ENCODE data around the gene SHTN1. TPM values are rescaled to one million over a fixed set of nuclear protein-coding genes. Genes with fewer than 3 reads are reported as not detected.

SHTN1 gene
- total and polyA plus RNA-seq, 10 of the 15 experiments (the other 5 are each of a cell fraction or from before 2014, with no cell fraction given), result 0.79 to 4.0 (median 2.0) TPM

DNA sequence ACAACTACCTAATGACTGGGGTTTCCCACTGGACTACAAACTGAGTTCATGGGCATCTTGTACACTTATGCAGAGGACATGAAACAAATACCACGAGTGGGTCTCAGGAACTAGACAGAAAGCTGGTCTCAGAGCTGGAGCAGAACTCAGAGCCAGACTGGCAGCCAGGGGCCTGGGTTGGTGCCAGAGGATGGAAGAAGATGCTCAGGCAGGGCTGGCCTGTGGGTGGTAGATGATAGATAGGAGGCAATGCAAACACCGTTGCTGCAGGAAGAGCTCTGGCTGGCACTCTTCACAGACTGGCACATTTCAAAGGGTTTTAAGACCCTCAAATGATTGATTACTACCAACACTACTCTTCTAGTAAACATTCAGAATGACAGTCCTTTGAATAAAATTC, 126.9 kb downstream of the SHTN1 start:
- ATAC-seq (no peak), FAIRE-seq (no peak), DNase-seq (ENCODE audit: low read depth, low spot score) (no peak)
- ChIA-PET SMC1A (ENCODE audit: uncharacterized antibody, unreplicated experiment) (no interaction called here), RAD21 (ENCODE audit: unreplicated experiment) (no interaction called here), POLR2A (no interaction called here), CTCF (interaction anchor here (1.4 kb wide), 1 partner anchor 14 kb away, joined by 3 read pairs; no protein-coding TSS in a partner anchor)
- WGBS (ENCODE audit: insufficient coverage, insufficient replicate concordance, low lambda C conversion rate, missing lambda C conversion rate), result 25% methylated on average over 2 of the region's 2 CpGs
- TF ChIP-seq, protein P1, sequence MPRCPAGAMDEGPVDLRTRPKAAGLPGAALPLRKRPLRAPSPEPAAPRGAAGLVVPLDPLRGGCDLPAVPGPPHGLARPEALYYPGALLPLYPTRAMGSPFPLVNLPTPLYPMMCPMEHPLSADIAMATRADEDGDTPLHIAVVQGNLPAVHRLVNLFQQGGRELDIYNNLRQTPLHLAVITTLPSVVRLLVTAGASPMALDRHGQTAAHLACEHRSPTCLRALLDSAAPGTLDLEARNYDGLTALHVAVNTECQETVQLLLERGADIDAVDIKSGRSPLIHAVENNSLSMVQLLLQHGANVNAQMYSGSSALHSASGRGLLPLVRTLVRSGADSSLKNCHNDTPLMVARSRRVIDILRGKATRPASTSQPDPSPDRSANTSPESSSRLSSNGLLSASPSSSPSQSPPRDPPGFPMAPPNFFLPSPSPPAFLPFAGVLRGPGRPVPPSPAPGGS (IDR thresholded peaks at IDR 0.05; ENCODE audit: borderline replicate concordance, insufficient read depth, low read depth, low read length, poor library complexity, severe bottlenecking), result no peak
- no peak for TF ChIP-seq SMAD1 (IDR thresholded peaks at IDR 0.05; ENCODE audit: low read depth, partially characterized antibody)
- no peak for TF ChIP-seq MXI1 (IDR thresholded peaks at IDR 0.05; ENCODE audit: low read depth, low read length)
- no peak for TF ChIP-seq CHD1 (IDR thresholded peaks at IDR 0.05; ENCODE audit: low read depth, low read length)
- no peak for TF ChIP-seq JUND (IDR thresholded peaks at IDR 0.05; ENCODE audit: low read depth, low read length)
- H3K9ac ChIP-seq (ENCODE audit: control insufficient read depth, insufficient read depth, low read length), result no peak overlapping the region
- no peaks in the 10 kb centered on the region for H3K79me2 ChIP-seq (ENCODE audit: control insufficient read depth, insufficient read depth, low read length)
- no peaks in the 10 kb centered on the region for H4K20me1 ChIP-seq (ENCODE audit: control insufficient read depth, insufficient read depth)
- no peaks in the 10 kb centered on the region for H3K9me3 ChIP-seq (replicated peaks; ENCODE audit: control insufficient read depth, insufficient read depth, low read length)
- intact Hi-C loops (cut with micrococcal nuclease; ENCODE audit: unreplicated experiment), result no loop called here
- no peaks in the 10 kb centered on the region for H3K36me3 ChIP-seq (ENCODE audit: control insufficient read depth in 2 of 2, insufficient read depth in 2 of 2, low read length in 1 of 2)
- no peaks in the 10 kb centered on the region for H3K27me3 ChIP-seq (replicated peaks in 1 of 2; ENCODE audit: control insufficient read depth in 2 of 2, insufficient read depth in 2 of 2, low read length in 1 of 2)
- no peak overlapping the region for H3K4me2 ChIP-seq (ENCODE audit: control insufficient read depth, insufficient read depth)
- in situ Hi-C loops (cut with MboI), result no loop called here
- H3K4me3 ChIP-seq, result no peak overlapping the region
- no peak overlapping the region for H2AFZ ChIP-seq (ENCODE audit: control insufficient read depth, low read depth, low read length)
- H3K4me1 ChIP-seq (ENCODE audit: control insufficient read depth, insufficient read depth, low read length), result no peaks in the 10 kb centered on the region
- H3K27ac ChIP-seq (ENCODE audit: control insufficient read depth, insufficient read depth), result no peak overlapping the region
- no TSS peak for BruUV-seq (replicated peaks)

DNA sequence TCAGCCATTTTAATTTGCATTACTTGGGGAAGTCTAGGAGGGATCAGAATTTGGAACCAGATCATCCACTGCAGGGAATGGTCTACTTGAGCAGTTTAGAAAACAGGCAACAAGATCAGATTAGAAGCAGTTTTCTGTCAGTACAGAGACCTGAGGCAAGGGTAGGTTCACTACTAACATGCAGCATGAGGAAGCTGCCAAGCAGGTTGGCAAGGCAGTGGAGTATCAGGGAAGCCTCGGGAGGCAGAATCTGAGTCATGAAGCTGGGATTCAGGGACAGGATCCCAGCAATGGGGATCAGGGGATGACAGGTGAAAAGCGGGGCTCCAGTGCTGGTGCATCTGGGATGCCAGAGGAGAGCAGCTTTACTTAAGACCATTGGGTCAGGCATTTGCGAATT, 127.6 kb downstream of the SHTN1 start:
- no peak for FAIRE-seq
- Histone ChIP-seq H3K4me1 (ENCODE audit: control insufficient read depth, insufficient read depth, low read length) (no peaks in the 10 kb centered on the region), H3K27ac (ENCODE audit: control insufficient read depth, insufficient read depth) (no peak overlapping the region), H3K4me2 (ENCODE audit: control insufficient read depth, insufficient read depth) (no peak overlapping the region), H3K9ac (ENCODE audit: control insufficient read depth, insufficient read depth, low read length) (no peak overlapping the region), H3K9me3 (replicated peaks; ENCODE audit: control insufficient read depth, insufficient read depth, low read length) (no peaks in the 10 kb centered on the region), H3K27me3 (replicated peaks in 1 of 2; ENCODE audit: control insufficient read depth in 2 of 2, insufficient read depth in 2 of 2, low read length in 1 of 2) (no peaks in the 10 kb centered on the region), H3K36me3 (ENCODE audit: control insufficient read depth in 2 of 2, insufficient read depth in 2 of 2, low read length in 1 of 2) (no peaks in the 10 kb centered on the region), H3K79me2 (ENCODE audit: control insufficient read depth, insufficient read depth, low read length) (no peaks in the 10 kb centered on the region), H4K20me1 (ENCODE audit: control insufficient read depth, insufficient read depth) (no peaks in the 10 kb centered on the region), H3K4me3 (no peak overlapping the region), H2AFZ (ENCODE audit: control insufficient read depth, low read depth, low read length) (no peak overlapping the region)
- ChIA-PET POLR2A (no interaction called here), SMC1A (ENCODE audit: uncharacterized antibody, unreplicated experiment) (no interaction called here), CTCF (interaction anchor here (0.6 kb wide), 1 partner anchor 98 kb away, joined by 4 read pairs; no protein-coding TSS in a partner anchor), RAD21 (ENCODE audit: unreplicated experiment) (no interaction called here)
- no peak for DNase-seq (ENCODE audit: low read depth, low spot score)
- no TSS peak for BruUV-seq (replicated peaks)
- ATAC-seq, result no peak
- in situ Hi-C loops (cut with MboI), result no loop called here
- intact Hi-C loops (cut with micrococcal nuclease; ENCODE audit: unreplicated experiment), result no loop called here
- TF ChIP-seq MXI1 (IDR thresholded peaks at IDR 0.05; ENCODE audit: low read depth, low read length) (no peak), SREBF1 (IDR thresholded peaks at IDR 0.05; ENCODE audit: low read length) (no peak), SUZ12 (IDR thresholded peaks at IDR 0.05; ENCODE audit: unreplicated experiment) (no peak), RAD21 (IDR thresholded peaks at IDR 0.05; ENCODE audit: insufficient read depth, low read depth, low read length) (no peak), HCFC1 (IDR thresholded peaks at IDR 0.05; ENCODE audit: low read length) (no peak), TCF12 (IDR thresholded peaks at IDR 0.05; ENCODE audit: low read depth, low read length) (no peak), YY1 (IDR thresholded peaks at IDR 0.05; ENCODE audit: low read depth, low read length) (no peak), CBFB (IDR thresholded peaks at IDR 0.05; ENCODE audit: low read depth) (no peak), ZNF24 (IDR thresholded peaks at IDR 0.05) (no peak), ATF7 (IDR thresholded peaks at IDR 0.05; ENCODE audit: low read depth) (no peak)
- TF ChIP-seq, protein P2, sequence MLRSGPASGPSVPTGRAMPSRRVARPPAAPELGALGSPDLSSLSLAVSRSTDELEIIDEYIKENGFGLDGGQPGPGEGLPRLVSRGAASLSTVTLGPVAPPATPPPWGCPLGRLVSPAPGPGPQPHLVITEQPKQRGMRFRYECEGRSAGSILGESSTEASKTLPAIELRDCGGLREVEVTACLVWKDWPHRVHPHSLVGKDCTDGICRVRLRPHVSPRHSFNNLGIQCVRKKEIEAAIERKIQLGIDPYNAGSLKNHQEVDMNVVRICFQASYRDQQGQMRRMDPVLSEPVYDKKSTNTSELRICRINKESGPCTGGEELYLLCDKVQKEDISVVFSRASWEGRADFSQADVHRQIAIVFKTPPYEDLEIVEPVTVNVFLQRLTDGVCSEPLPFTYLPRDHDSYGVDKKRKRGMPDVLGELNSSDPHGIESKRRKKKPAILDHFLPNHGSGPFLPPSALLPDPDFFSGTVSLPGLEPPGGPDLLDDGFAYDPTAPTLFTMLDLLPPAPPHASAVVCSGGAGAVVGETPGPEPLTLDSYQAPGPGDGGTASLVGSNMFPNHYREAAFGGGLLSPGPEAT (IDR thresholded peaks at IDR 0.05; ENCODE audit: low read depth), result no peak
- WGBS (ENCODE audit: insufficient coverage, insufficient replicate concordance, low lambda C conversion rate, missing lambda C conversion rate), result 0% methylated on average over 3 of the region's 3 CpGs

Data from GM12878 (cell line).